ENCODE results near the gene STXBP3.

STXBP3 gene

DNA sequence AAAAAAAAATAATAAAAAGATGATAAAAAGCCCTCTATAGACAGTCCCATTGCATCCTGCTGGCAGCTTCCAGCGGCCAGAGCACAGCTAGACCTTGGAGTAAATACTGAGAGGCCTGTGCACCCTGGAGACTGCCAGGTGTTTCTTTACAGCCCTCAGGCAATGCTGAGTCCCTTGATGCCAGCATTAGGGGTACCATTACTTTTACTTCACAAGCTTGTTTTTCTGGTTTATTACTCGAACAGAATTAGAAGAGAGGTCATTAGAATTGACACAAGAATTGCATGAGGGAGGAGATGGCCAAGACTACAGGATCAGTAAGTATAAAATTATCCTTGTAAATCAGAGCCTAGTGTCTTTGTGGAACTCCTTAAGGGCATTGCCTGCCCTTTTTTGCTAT lies 66.9 kb downstream of the STXBP3 start:
- Histone ChIP-seq H3K36me3 (ENCODE audit: insufficient read depth, low read length) (peaks cover 6% of the 10 kb centered on the region), H3K9me3 (ENCODE audit: insufficient read depth, low read depth, low read length) (no peaks in the 10 kb centered on the region), H3K4me3 (ENCODE audit: low read length) (no peak overlapping the region), H3K9ac (ENCODE audit: low read depth, low read length) (no peak overlapping the region), H3K27me3 (ENCODE audit: insufficient read depth, low read length) (no peaks in the 10 kb centered on the region), H3K27ac (ENCODE audit: low read depth, low read length) (no peak overlapping the region), H3K4me1 (ENCODE audit: insufficient read depth, low read length) (peaks cover 27% of the 10 kb centered on the region)
- 87% methylated on average over 2 of the region's 2 CpGs for WGBS

DNA sequence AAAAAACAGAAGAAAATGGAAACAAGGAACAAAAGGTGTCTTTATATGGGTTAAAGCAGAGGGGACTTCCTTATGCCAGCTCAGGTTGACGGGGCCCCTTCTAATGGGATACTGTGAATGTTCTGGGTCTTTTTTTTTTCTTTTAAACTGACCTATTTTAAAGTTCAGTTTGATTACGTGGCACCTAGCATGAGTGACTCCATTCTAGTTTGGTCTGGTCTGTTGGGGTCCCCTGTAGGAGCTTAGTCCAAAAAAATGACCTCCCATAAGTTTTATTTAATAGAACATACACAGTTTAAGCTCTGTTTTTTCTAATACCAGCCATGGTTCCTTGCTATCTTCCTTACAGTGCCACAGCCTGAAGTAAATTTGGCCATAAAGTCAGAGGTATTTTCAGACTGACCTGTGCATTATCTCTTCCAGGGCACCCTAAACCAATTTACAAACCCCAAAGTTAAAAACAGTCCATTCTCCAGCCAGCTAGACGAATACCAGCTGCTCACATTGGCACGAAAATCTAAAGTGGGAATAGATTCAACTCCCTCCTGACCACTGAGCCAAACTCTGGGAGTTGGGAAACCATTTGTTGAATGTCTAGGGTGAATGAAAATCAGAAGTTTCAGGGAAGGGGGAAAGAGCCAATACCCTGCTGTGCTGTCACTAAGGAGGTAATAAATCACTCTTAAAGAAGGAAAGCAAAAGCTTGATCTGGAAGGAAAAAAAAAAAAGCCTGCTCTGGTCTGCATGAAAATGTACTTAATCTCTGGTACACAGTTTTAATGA lies 68.1 kb downstream of the STXBP3 start:
- 78% methylated on average over 4 of the region's 4 CpGs for WGBS
- no peaks in the 10 kb centered on the region for H3K9me3 ChIP-seq (ENCODE audit: insufficient read depth, low read depth, low read length)
- no peak overlapping the region for H3K9ac ChIP-seq (ENCODE audit: low read depth, low read length)
- H3K4me1 ChIP-seq (ENCODE audit: insufficient read depth, low read length) = peaks cover 27% of the 10 kb centered on the region
- no peak overlapping the region for H3K4me3 ChIP-seq (ENCODE audit: low read length)
- H3K36me3 ChIP-seq (ENCODE audit: insufficient read depth, low read length) = no peaks in the 10 kb centered on the region
- no peak overlapping the region; the same call in 1 of the 2 replicates for H3K27ac ChIP-seq (ENCODE audit: low read depth, low read length)
- no peaks in the 10 kb centered on the region for H3K27me3 ChIP-seq (ENCODE audit: insufficient read depth, low read length)

DNA sequence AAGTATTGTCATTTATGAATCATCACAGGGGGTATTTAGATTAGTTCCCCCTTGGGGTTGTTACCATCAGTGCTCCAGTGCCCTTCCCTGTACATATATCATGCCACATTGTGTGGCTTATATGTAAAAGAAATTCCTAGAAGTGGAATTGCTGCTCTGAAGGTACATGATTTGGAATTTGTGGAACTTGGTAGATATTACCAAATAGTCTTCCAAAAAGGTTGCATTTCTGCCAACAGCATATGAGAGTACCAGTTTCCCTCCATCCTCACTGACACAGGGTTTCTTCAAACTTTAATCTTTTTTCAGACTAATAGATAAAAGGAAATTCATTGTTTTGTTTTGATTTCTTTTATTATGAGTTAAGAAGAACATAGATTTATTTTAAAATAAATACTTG lies 69.1 kb downstream of the STXBP3 start:
- no peak overlapping the region for H3K4me3 ChIP-seq (ENCODE audit: low read length)
- H3K9ac ChIP-seq (ENCODE audit: low read depth, low read length) = no peak overlapping the region
- peaks cover 27% of the 10 kb centered on the region for H3K4me1 ChIP-seq (ENCODE audit: insufficient read depth, low read length)
- no peaks in the 10 kb centered on the region for H3K36me3 ChIP-seq (ENCODE audit: insufficient read depth, low read length)
- no peak overlapping the region for H3K27ac ChIP-seq (ENCODE audit: low read depth, low read length)
- H3K27me3 ChIP-seq (ENCODE audit: insufficient read depth, low read length) = no peaks in the 10 kb centered on the region
- no peaks in the 10 kb centered on the region for H3K9me3 ChIP-seq (ENCODE audit: insufficient read depth, low read depth, low read length)

DNA sequence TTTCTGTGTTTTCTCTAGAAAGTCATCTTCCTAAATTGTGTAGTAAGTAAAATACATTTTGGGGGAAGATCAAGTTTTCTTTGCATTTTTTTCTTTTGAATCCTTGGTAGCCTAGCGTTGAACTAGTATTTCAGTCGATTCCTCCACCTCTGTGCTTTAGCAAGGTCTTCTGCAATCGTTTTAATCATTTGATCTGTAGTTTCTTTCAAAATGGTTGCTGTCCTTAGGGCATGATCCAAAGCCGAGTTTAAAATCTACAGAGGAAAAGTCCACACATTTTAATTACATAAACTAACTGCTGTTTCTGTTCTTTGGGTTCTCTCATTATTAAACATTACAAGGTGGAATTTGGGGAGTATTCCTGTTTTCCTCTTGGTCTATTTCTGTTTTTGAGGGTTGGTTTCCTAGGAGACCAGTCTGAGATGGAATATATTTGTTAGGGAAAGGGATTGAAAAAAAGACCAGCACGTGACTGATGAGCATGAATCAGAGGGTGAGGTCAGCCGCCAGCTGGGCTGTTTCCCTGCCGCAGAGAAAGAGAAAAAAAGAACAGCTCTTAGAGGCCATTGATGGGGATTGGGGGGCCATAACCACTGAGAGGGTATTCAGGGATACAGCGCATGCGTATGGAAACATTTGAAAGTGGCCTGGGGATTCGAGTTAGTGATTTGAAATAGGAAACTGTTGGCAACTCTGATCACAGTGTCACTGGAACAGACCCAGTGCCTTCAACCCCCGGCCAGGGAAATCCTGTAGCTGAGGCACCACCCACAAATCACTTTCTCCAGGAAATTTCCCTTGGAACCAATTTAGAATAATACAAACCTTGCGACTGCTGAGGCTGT lies 69.8 kb downstream of the STXBP3 start:
- no peaks in the 10 kb centered on the region for H3K36me3 ChIP-seq (ENCODE audit: insufficient read depth, low read length)
- H3K4me1 ChIP-seq (ENCODE audit: insufficient read depth, low read length) = peaks cover 27% of the 10 kb centered on the region
- H3K9me3 ChIP-seq (ENCODE audit: insufficient read depth, low read depth, low read length) = no peaks in the 10 kb centered on the region
- no peaks in the 10 kb centered on the region for H3K27me3 ChIP-seq (ENCODE audit: insufficient read depth, low read length)
- peak overlapping the region; percentile 49 for H3K27ac ChIP-seq (ENCODE audit: low read depth, low read length)
- no peak overlapping the region for H3K4me3 ChIP-seq (ENCODE audit: low read length)
- H3K9ac ChIP-seq (ENCODE audit: low read depth, low read length) = peak overlapping the region; percentile 31; the same call in 1 of the 2 replicates
- whole genome bisulfite sequencing = 43% methylated on average over 12 of the region's 12 CpGs

DNA sequence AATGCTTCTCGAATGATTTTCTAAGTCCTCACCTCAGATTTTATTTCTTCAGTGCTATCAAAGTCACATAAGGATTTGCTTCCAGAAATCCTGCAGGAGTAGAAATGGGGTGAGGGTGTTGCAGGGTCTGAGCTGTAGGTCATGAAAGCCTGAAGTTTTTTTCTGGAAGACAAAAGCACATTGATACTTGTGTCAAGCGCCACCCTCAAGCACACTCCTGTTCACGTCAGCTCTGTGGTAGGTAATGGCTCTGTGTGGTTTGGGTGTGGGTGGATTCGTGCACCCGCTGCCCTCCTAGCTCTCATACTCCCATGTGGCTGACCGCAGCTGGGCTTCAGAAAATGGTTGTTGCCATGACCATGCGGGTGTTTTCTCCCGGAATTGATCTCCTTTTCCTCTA lies 70.5 kb downstream of the STXBP3 start:
- H3K27me3 ChIP-seq (ENCODE audit: insufficient read depth, low read length) = no peaks in the 10 kb centered on the region
- peak overlapping the region; percentile 31; the same call in 1 of the 2 replicates for H3K9ac ChIP-seq (ENCODE audit: low read depth, low read length)
- H3K4me1 ChIP-seq (ENCODE audit: insufficient read depth, low read length) = peaks cover 27% of the 10 kb centered on the region
- H3K36me3 ChIP-seq (ENCODE audit: insufficient read depth, low read length) = no peaks in the 10 kb centered on the region
- H3K9me3 ChIP-seq (ENCODE audit: insufficient read depth, low read depth, low read length) = no peaks in the 10 kb centered on the region
- no peak overlapping the region for H3K4me3 ChIP-seq (ENCODE audit: low read length)
- 92% methylated on average over 7 of the region's 8 CpGs for WGBS
- H3K27ac ChIP-seq (ENCODE audit: low read depth, low read length) = peak overlapping the region; percentile 40; the same call in 1 of the 2 replicates

DNA sequence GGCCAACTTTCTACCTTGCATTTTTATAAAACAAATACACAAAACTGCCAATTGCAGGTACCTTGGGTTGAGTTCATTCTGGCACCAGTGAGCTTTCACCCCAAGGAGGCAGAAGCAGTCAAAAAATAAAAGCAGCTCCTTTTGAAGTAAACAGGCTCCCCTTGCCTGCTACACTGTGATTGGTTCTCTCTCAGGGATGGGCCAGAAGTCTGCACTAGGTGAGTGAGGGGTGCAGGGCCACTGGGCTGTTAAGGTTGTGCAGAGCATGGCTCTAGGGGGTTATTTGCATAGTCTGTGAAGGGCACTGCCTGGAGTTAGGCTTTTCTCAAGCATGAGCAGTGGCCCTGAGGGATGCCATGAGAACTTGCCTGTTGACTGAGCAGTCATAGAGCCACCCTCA lies 71.3 kb downstream of the STXBP3 start:
- Histone ChIP-seq H3K4me3 (ENCODE audit: low read length) (no peak overlapping the region), H3K9ac (ENCODE audit: low read depth, low read length) (no peak overlapping the region), H3K9me3 (ENCODE audit: insufficient read depth, low read depth, low read length) (no peaks in the 10 kb centered on the region), H3K36me3 (ENCODE audit: insufficient read depth, low read length) (no peaks in the 10 kb centered on the region), H3K27ac (ENCODE audit: low read depth, low read length) (no peak overlapping the region), H3K4me1 (ENCODE audit: insufficient read depth, low read length) (peaks cover 27% of the 10 kb centered on the region), H3K27me3 (ENCODE audit: insufficient read depth, low read length) (no peaks in the 10 kb centered on the region)

DNA sequence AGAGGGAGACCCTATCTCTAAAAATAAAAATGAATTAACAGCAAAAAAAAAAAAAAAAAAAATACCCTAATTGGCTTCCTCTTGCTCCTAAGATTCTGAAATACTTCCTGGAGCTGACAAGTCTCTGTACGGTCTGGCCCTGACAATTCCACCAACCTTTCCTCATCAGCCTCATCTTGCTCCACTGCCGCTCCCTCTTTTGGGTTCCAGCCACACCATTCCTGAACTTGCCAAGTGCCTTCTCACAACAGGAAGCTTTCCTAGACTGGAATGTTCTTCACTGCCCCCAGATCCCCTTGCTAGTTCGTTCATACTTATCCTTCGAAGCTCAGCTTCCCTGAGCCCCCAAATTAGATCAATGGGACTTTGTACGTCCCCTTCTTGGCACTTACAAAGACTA lies 73.4 kb downstream of the STXBP3 start:
- no peaks in the 10 kb centered on the region for H3K36me3 ChIP-seq (ENCODE audit: insufficient read depth, low read length)
- no peak overlapping the region for H3K9ac ChIP-seq (ENCODE audit: low read depth, low read length)
- WGBS = 92% methylated on average over 5 of the region's 5 CpGs
- no peaks in the 10 kb centered on the region for H3K27me3 ChIP-seq (ENCODE audit: insufficient read depth, low read length)
- H3K4me3 ChIP-seq (ENCODE audit: low read length) = no peak overlapping the region
- H3K4me1 ChIP-seq (ENCODE audit: insufficient read depth, low read length) = peaks cover 22% of the 10 kb centered on the region
- H3K9me3 ChIP-seq (ENCODE audit: insufficient read depth, low read depth, low read length) = no peaks in the 10 kb centered on the region
- H3K27ac ChIP-seq (ENCODE audit: low read depth, low read length) = no peak overlapping the region

DNA sequence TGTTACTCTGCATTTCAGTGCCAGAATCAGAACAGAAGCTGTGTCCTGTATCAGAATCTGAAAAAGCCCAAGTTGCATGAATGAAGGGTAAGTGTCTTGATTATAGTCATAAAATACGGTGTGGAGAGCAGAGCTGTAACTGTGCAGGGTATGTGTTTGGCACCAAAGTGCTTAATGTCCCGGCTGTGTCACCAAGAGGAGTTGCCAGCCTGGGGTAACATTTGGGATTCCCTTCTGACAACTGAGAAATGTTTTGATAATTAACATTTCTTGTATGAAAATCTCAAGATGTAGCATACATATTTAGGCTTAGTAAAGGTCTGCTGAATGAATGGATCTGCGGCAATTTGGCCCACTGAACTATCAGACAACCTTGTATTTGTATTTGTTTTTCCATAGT lies 77.2 kb downstream of the STXBP3 start:
- Histone ChIP-seq H3K4me3 (ENCODE audit: low read length) (no peak overlapping the region), H3K9ac (ENCODE audit: low read depth, low read length) (no peak overlapping the region), H3K4me1 (ENCODE audit: insufficient read depth, low read length) (no peaks in the 10 kb centered on the region), H3K27ac (ENCODE audit: low read depth, low read length) (no peak overlapping the region), H3K9me3 (ENCODE audit: insufficient read depth, low read depth, low read length) (no peaks in the 10 kb centered on the region), H3K36me3 (ENCODE audit: insufficient read depth, low read length) (no peaks in the 10 kb centered on the region), H3K27me3 (ENCODE audit: insufficient read depth, low read length) (no peaks in the 10 kb centered on the region)
- WGBS = 63% methylated on average over 3 of the region's 3 CpGs

DNA sequence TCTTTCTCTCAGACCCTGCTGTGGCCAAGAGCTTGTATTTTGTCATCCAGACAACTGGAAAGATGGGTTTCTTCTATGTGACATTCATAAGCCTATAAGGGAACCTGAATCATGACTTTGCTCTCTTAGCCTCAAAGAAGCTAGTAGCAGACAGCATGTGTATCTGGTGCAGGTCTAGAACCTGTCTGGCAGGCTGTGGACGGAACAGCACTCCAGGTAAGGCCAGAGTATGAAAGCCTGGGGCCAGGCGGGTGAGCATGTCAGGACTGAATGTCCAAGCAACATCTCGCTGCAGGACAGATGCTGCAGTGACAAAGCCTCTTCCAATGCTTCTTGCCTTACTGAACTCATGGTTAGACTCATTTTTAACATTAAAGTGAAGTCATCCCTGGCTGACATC lies 77.6 kb downstream of the STXBP3 start:
- no peaks in the 10 kb centered on the region for H3K9me3 ChIP-seq (ENCODE audit: insufficient read depth, low read depth, low read length)
- no peak overlapping the region for H3K27ac ChIP-seq (ENCODE audit: low read depth, low read length)
- no peaks in the 10 kb centered on the region for H3K4me1 ChIP-seq (ENCODE audit: insufficient read depth, low read length)
- H3K4me3 ChIP-seq (ENCODE audit: low read length) = no peak overlapping the region
- WGBS = 90% methylated on average over 3 of the region's 3 CpGs
- no peaks in the 10 kb centered on the region for H3K27me3 ChIP-seq (ENCODE audit: insufficient read depth, low read length)
- no peak overlapping the region for H3K9ac ChIP-seq (ENCODE audit: low read depth, low read length)
- H3K36me3 ChIP-seq (ENCODE audit: insufficient read depth, low read length) = no peaks in the 10 kb centered on the region

DNA sequence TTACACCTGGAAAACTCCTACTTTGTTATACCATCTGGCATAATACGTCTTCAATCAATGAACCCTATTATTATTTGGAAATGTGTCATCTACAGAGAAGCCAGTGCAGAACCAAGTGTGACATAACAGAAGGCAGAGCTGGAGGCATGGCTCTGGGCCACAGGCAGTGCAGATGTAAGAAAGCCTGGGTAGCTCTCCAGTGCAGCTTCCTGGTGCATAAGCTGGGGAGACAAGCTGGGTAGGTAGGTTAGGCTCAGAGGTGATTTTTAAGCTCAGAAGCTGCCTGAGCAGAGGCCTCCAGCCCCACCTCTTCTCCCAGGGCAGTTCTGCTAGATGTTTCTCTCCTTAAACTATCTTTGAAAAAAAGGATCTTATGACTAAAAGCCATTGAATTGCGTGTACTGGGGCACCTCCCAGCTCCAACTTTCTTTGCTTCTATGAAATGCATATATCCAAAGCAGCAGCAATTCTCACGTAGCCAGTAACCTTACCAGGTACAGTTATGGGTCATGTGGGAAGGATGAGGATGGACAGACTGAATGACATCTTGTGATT lies 79.7 kb downstream of the STXBP3 start:
- Histone ChIP-seq H3K27me3 (ENCODE audit: insufficient read depth, low read length) (no peaks in the 10 kb centered on the region), H3K9ac (ENCODE audit: low read depth, low read length) (no peak overlapping the region), H3K27ac (ENCODE audit: low read depth, low read length) (no peak overlapping the region), H3K9me3 (ENCODE audit: insufficient read depth, low read depth, low read length) (no peaks in the 10 kb centered on the region), H3K4me1 (ENCODE audit: insufficient read depth, low read length) (no peaks in the 10 kb centered on the region), H3K36me3 (ENCODE audit: insufficient read depth, low read length) (no peaks in the 10 kb centered on the region), H3K4me3 (ENCODE audit: low read length) (no peak overlapping the region)
- WGBS = 100% methylated on average over 3 of the region's 3 CpGs
